Transverse colon (tissue), 3 donors: ENCODE data around the gene MTFP1.

Source experiments
- POLR2A ChIP-seq: fragments of 450-650 bp; IDR thresholded peaks from one replicate; pipeline ENCODE4 v1.6.1; 2016; ENCODE audit warnings: antibody characterized with exemption, mild to moderate bottlenecking, moderate library complexity
- POLR2AphosphoS5 ChIP-seq, 3 donors: sonication (generic); formaldehyde crosslinking; IDR thresholded peaks; one replicate each; pipeline ENCODE4 v1.6.1; 2016; ENCODE audit warnings: antibody characterized with exemption in 3 of 3

GRCh38 chr22:30470655-30471054 lies 45.1 kb downstream of the MTFP1 start:
- no peak for TF ChIP-seq POLR2A
- no peak for TF ChIP-seq POLR2AphosphoS5 (IDR thresholded peaks at IDR 0.05)
